HL-60/S4 treated with retinoic acid at 250 ng/mL for 4 days and 3 days (cell line): ENCODE measurements around the gene RAB36.

Source experiments
- in situ Hi-C: fragments of 300-500 bp; cut with MboI; formaldehyde crosslinking; loops from 2 replicates; pipeline ENCODE4 v1.7.0; 2022; ENCODE audit warnings: low sequenced_read_pairs

Gene RAB36

GRCh38 chr22:23155831-23156230 lies 10.6 kb downstream of the RAB36 start:
- in situ Hi-C loops: no loop called here

DNA sequence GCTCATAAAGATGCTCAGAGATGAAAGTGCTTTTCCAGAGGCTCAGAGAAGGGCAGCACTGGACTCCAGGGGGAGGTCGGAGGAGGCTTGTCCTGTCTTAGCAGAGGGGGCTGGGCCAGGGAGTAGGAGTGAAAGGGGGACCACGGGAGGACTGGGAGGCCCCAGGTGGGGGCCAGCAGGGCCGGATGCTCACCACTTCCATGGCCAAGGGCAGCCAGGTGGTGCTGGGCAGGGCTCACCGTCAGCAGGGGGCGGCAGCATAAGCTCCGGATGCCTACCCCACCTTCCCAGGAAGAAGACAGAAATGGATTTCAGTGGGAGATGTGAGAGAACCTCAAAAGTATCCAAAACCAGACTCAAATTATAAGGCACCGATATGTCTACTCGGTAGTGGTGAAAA lies 11.0 kb downstream of the RAB36 start:
- in situ Hi-C loops: no loop called here

DNA sequence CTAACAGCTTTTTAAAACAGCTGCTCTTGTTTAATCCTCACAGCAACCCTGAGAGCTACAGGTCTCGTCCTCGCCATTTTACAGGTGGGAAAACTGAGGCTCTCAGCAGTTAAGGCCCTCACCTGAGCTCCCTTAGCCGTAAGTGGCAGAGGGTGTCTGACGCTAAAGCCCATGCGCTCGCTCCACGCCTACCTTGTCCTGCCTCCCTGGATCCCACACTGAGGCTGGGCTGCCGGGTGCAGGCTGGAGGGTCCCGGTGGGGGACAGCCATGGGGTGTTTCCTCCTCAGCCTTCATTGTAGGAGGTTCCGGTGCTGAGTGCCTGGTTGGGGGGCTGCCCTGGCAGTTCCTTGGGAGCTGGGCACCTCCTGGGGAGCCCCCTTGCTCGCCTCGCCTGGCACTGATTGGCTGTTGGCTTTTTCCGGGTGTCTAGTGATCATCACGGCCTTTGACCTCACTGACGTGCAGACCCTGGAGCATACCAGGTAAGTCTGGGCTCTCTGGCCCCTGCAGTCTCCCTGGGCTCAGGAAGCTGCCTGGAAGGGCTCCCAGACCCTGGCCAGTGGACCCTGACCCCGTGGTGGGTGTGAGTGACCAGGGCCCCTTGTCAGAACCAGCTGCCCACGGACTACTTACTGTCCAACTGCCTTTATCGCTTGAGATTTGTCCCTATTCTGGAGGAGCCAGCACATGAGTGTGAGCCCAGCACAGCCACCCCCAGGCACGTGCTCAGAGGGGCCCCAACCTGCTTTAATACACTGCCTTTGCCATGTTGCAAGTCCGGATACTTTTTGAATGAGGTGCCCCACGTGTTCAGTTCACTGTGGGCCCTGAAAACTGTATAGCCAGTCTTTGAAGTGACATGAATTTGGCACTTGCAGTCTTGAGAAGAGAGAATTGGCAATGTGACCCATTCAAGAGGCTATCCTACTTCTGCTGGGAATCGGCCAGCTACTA lies 12.6 kb downstream of the RAB36 start:
- in situ Hi-C loops: no loop called here

DNA sequence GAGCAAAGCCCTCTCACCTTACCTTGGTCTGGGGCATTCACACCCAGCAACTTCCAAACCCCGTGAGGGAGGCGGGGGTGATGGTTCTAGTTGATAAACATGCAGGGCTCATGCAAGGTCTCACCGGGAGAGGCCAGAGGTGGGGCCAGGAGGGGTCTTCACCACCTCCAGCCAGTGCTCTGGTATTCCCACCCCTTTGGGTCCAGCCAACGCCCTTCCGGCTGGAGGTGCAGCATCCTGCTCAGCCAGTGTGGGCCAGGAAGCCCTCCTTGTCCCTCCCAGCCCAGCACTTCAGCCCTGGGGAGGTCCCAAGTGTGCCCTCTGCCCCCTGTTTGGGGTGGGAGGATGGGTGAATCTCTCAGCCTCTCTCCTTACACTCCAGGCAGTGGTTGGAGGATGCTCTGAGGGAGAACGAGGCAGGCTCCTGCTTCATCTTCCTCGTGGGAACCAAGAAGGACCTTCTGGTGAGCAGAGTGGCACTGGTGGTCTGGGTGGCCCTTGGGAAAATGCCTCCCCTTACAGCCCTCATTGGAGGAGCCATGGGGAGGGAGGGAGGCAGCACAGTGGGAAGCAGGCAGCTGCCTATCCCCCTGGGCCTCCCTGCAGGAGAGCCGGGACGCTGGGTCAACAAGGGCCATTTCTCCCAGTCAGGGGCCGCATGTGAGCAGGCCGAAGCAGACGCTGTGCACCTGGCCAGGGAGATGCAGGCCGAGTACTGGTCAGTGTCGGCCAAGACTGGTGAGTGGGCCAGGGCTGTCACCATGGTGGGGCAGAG lies 13.4 kb downstream of the RAB36 start:
- in situ Hi-C loops: no loop called here

DNA sequence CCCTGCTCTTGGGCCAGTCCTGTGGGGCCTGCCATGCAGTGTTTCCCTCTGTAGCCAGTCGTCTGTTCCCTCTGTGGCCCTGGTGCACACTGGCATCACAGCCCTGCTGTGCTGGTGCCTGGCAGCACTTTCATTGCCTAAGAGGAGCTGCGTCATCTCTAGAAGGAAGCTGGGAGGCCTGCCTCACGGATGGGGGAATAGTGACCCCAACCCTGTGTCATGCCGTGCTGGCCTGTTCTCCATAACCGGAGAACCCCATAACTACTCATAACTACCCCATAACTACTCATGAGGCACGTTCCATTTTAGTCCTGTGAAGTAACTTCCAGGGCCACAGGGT lies 14.0 kb downstream of the RAB36 start:
- in situ Hi-C loops: no loop called here

- in situ Hi-C loops: no loop called here
These were observed 15.8 kb downstream of the RAB36 start for GRCh38 chr22:23161029-23161428.

DNA sequence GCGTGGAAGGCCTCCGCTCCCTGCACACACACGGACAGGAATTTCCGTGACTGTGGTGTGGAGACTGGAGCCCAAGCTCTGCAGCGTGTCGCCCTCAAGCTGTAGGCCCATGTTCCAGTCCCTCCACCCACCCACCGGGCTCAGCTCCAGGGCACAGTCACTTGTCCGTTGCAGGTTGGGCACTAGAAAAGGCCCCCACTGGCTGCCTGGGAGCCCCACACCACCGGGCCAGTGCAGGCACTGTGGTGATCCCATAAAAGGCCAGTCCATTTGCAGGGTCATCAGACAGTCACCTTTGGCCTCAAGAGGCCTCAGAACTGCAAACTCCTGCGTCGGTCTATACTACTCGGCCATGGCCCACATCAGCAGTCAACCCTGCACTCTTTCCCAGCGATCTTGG lies 16.3 kb downstream of the RAB36 start:
- in situ Hi-C loops: no loop called here

- in situ Hi-C loops: no loop called here
These were observed 18.4 kb downstream of the RAB36 start for GRCh38 chr22:23163665-23164064.

DNA sequence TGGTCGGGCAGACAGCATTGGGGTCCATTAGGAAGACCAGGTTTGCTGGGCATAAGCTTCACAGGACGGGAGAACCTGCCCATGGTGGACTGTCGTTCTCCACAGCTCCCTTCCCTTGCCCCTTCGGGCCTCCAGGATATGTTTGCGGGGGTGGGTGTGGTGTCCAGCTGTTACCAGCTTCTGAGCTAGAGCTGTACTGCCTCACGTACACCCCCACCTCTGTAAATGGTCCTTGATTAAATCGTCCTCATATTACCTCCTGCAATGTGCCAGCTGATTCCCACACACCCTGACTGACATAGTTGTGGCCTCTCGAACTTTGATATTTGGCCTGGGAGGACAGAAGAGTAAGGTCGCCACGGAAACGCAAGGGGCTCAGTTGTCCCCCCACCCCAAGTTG lies 18.8 kb downstream of the RAB36 start:
- in situ Hi-C loops: no loop called here

DNA sequence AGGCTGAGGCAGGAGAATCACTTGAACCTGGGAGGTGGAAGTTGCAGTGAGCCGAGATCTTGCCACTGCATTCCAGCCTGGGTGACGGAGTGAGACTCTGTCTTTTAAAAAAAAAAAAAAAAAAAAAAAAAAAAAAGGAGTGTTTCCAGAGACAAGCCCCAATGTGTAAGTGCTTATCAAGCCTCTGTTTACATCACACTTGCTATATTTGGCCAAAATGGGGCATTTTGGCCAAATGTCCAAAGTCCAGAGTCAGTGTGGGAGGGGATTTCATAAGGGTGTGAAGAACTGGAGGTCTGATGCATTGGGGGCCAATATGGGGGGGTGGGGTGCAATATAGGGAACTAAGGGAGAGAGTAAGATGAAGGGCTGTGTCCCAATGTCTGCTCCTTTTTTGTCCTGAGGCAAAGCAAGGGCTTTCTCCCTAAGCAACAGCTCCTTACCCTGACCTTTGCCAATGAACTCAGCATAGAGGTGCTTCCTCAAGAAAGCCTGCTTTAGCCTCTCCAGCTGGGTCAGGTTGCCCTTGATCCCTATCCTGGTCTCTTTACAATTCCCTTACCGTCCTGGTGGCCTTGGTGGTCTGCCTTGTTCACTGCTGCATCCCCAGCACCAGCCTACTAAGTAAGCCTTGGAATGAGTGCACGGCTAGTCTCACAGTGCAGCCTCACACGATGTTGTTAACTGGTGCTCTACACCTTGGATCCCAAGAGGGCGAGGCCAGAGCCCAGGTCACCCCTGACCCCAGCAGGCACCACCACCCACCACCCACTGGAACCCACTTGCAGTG lies 21.0 kb downstream of the RAB36 start:
- in situ Hi-C loops: no loop called here

DNA sequence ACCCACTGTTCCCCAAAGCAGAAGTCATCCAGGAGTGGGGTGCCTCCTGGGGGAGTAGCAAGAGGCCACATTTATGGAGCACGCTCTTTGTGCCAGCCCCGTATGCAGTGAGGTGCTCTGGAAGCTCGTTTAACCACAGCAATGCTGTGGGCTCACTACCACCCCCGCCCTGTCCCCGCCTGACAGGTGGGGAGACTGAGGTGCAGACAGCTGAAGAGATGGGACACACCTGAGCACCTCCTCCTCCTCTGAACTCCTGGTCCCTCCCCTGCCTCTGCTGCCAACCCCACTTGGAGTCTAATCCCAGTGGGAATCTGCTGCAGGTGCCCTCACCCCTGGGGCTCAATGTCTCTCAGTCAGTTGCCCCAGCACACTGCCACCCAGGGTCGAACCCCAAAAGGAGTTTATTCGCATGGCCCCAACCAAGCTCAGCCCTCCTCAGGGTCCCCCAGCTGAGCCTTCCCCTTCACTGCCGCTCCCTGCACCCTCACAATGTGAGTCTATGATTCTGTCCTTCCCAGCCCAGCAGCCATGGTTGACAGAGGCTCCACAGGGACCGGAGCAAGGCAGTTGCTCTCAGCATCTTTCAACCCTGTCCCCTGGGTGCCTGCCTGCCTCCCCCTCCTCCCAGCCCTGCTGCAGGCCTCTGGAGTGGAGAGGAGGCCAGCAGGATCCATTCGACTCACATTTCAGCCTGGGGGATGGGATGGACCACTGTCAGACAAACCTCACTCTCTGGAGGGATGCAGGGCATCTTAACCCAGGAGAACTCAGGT lies 21.8 kb downstream of the RAB36 start:
- in situ Hi-C loops: no loop called here

DNA sequence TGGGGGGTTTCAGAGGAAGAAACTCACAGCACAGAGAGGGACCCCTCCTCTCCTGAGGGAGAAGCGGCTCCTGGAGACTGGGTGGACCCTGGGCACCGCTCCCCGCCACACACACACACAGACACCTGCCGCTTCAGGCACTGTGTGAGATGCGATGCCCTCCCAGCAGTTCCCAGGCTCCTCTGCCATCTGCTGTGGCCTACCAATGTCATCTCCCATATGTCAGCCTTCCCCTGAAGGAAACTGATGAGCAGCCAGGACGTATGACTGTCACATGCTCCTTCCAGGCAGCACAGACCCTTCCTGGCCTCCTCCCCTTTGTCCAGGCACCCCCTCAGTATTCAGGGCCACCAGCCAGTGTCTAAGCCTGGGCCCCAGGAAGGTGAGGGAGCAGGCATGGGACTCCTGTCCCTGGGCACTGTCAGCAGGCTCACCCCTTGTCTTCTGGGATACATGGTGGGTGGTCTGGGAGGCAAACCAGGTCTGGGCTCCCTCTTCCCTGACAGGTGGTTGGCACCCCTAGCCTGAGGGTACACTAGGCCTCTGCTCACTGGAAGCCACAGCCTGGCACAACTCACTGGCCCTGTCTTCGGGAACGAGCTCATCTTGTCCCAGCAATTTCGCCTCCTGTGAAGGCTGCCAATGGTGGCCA lies 23.2 kb downstream of the RAB36 start:
- in situ Hi-C loops: no loop called here

GRCh38 chr22:23169043-23169406 lies 23.7 kb downstream of the RAB36 start:
- in situ Hi-C loops: no loop called here

DNA sequence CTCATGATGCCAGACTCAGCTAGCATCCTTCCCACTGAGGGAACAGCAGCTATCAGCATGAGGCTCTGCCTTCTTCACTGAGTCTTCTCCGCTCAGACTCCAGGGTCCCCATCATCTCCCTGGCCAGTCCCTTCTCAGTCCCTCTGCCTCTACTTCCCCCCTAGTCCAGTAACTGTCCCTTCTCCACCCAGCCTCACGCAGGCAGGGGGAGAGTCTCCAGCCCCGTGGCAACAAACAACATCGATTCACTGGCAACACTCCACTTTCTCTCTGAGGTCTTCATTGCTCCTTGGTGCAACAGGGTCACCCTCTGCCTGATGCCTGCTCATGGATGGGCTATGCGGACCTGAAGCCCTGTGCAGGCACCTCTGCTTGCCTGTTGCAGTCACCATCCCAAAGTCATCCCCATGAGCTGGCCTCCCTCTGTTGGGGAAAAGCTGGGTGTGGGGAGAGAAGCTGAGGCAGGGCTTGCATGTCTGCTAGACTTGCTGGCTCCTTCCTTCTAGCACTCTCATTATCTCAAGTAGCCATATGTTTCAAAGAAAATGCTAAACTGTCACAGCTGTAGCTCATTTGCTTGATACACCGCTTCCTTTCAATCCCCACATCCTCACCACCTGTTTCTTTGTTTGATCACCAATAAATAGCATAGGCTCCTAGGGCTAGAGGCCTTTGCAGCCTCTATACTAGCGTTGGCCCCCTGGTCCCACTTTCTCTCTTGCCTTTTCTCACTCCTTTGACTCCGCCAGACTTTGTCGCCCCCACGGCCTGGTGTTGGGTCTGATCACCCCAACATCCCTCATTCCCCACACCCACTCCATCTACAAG lies 30.8 kb downstream of the RAB36 start:
- in situ Hi-C loops: no loop called here

DNA sequence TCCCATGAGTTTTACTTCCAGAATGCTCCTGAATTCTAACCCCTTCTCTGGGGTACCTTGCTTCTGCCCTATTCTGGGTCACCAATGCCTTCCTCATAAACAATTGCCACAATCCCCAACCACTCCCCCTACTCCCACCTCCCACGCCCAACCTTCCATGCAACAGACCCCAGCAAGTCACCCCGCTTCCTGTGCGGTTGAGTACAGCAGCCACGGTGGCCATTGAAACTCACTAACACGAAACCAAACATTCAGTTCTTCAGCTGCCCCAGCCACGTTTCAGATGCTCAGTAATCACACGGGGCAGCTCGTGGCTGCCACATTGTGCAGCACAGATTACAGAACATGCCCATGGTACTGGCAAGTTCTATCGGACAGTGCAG lies 31.4 kb downstream of the RAB36 start:
- in situ Hi-C loops: no loop called here

DNA sequence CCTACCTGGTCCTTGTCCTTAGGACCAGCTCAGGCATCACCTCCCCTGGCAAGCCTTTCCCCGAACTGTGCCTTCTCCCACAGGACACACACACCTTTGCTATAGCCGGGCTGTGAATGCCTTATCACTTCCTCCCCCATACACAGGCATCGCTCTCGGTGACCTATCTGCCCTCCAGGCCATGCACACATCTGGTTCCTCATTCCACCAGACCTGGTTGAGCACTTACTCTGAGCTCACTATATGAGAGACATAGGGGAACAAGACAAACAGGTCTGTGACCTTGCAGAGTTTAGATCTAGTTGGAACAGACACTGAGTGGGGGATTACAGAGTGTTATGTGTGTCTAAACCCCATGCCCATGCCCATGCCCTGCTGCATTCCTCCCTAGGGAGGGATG lies 31.9 kb downstream of the RAB36 start:
- in situ Hi-C loops: no loop called here

DNA sequence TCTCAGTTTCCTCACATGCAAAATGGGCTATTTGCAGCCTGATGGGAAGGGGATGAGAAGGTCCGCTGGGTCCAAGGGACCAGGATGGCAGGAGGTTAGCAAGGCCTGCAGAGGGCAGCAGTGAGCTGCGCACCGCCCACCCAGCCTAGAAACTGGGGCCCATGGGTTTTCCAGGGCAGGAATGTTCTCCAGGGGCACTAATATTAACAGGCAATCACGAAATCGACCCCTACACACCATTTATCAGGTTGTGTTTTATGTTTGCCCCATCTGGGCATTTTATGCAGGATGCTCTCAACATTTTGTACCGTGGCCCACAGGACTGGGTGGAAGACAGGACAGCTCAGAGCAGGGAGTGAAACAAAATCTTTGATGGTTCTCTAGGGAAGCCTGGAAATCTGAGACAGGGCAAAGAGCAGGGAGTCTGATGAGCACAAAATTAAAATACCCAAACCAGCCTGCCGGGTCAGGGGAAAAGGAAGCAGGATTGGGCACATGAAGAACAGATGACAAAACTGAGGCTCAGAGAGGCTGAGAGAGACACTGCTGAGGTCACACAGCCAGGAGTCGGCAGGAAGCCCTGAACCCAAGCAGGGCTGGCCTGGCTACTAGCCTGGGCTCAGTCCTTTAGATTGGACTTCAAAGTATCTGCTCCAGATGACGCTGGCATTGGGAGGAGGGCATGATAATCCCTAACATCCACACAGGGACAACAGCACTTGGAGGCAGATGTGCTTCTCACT lies 33.4 kb downstream of the RAB36 start:
- in situ Hi-C loops: no loop called here
